Measurements from ENCODE around the gene ANKRD34C. TPM values are rescaled to one million over a fixed set of nuclear protein-coding genes. Genes with fewer than 3 reads are reported as not detected.
"Not testable (repeated sequence)": the region's sequence is repeated elsewhere in the genome, so short reads cannot be mapped to it uniquely, and the experiment has no call there.

The ANKRD34C gene
- total RNA-seq, 1 donor, result not detected

DNA sequence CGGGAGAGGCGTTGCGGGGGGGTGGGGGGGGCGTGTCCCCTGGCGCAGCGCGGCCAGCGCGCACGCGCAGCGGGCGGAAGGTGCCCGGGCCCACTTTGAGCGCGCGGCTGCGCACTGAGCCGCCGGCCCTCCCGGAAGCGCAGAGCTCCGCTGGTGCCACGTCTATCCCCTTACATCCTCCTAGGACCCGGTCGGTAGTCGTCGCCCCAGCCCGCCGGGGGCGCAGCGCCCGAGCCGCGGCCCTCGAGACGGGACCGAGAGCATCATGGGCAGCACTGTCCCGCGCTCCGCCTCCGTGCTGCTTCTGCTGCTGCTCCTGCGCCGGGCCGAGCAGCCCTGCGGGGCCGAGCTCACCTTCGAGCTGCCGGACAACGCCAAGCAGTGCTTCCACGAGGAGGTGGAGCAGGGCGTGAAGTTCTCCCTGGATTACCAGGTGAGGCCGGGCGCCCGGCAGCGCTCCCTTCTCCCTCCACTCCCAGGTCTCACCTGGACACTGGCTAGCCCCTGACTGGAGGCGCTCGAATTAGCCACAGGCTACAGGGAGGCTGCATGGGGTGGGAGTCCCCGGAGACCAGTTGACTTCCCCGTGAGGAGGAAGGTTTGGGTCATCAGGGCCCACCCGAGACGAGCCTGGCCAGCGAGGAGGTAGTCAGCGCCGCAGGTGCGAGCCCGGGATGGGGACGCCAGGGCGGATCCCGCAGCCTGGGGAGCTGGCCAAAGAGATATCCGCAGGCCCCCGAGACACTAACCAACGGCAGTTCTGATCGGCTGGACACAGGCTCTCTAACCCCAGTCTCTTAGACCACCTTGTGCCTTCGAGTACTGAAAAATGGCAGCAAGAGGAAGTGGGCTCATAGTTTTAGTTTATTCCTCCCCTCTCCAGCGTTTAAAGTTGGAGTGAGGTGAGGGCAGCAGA is 28.7 kb downstream of the ANKRD34C start, which contains the start of gene TMED3:
TMED3 (plus strand) TSS at position 128 of the 916 bp plus-strand sequence; CDS start at position 266, 138 bp downstream.
- peak; percentile 58 to 92 (median 90) for DNase-seq (ENCODE audit: low read depth in 2 of 3, low spot score in 2 of 3)

DNA sequence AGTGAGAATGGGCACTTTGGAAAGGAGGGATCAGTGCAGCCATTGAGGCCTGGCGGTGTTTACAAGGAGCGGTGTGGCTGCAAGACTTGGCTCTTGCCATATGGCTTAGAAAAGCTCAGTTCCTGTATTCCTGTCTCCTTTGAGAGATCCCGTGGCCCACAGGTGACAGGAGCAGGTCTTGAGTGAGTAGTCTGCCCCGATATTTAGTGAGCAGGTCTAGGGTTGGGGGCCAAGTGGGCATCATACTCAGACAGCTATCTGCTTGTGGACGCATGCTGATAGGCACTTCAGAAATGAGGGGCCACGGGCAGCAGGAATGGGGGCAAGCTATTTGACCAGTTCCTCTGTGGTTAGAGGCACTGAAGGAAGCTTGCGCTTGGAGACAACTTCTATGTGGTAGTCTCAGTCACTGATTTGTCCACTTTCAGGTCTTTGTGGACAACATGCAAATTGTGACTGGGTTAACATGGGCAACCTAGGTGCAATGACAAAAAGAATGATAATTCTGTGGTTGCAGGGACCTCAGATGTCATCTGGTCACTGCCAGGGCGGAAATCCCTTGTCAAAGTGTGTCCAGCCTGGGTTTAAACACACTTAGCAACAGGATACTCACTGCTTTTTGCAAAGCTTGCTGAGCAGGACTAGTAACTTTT is 29.5 kb downstream of the ANKRD34C start:
- no peak for DNase-seq (ENCODE audit: low read depth in 2 of 3, low spot score in 2 of 3)

DNA sequence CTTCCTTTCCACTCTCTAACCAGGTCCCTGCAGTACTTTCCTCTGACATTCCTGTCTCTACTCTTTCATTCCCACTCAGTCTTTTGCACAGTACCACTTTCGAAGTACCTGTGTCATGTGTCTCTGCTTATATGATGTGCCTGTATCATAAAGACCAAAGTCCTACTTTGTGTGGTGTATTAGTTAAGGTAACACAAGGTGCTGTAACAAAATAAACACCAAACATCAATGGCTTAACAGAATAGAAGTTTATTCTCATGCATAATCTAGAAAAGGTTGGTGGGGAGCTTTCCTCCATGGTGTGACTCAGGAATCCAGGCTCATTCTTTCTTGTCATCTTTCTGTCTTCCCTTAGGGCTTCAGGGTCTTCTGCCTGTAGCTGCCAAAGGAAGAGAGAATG is 31.7 kb downstream of the ANKRD34C start:
- DNase-seq (ENCODE audit: low read depth in 2 of 3, low spot score in 2 of 3), result no peak

DNA sequence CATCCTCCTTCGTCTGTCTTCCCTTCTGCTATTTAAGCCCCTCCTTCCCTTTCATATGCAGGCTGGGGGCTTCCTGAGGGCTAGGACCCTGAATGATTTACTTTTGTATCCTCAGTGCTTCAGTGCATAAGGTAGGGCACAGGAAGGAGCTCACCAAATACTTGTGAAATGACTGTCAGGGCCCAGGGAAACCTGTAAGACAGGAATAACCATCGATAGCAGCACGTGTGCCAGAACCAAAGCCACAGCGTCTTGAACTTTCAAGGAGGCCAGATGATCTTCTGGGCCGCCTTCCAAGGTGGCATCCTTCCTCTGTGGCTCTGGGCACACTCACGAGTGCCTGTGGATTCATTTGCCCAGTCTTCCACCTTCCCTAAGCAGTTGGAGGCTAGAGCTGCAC is 32.3 kb downstream of the ANKRD34C start:
- DNase-seq (ENCODE audit: low read depth in 2 of 3, low spot score in 2 of 3), result no peak

DNA sequence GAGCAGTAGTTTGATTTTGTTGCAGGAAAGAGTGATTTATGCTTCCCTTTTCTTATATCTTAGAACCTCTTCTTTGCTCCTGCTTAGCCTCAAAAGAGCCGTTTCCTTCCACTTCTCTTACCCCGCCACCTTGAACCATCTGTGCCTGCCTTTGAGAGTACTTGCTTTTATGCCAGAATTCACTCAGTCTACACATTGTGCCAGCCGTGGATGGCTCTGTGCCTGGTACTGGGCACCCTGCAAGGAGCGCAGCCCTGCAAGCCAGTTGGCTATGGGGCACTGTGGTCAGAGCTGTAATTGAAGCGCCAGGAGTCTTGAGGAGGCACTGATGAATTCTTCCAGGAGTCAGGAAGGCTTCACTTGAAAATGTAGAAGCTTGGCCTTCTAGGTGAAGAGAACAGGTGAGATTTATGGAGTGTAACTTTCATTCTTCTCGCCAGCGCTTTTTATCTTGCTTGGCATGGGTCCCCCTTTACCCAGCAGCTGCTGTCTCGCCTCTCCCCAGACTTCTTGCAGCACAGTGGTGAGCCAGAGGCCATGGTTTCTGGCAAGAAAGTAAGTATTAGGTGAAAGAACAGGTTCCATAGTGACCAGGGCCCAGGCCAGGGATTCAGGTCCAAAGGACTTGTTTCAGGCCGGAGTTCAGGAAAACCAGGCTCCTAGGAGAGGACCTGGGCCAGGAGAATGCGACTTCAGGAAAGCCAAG is 33.3 kb downstream of the ANKRD34C start:
- no peak for DNase-seq (ENCODE audit: low read depth in 2 of 3, low spot score in 2 of 3)

DNA sequence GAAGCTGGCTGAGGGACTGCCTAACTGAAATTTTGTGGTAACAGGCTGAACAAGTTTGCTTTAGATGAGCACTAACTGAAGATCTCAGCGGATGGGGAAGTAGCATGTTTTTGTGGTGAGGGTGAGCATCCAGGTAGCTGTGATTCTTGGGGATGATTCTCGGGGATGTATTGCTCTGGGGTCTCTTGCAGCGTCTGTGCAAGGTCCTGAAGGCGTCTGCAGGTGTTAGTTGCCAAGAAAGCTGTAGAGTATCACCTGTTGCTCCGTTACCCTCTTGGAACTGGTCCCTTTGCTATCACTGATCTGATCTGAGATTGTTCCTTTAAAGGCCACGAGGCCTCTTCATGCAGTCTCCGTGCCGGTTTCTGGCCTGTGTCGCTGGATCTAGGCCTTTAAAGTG is 34.3 kb downstream of the ANKRD34C start:
- no peak for DNase-seq (ENCODE audit: low read depth in 2 of 3, low spot score in 2 of 3)

DNA sequence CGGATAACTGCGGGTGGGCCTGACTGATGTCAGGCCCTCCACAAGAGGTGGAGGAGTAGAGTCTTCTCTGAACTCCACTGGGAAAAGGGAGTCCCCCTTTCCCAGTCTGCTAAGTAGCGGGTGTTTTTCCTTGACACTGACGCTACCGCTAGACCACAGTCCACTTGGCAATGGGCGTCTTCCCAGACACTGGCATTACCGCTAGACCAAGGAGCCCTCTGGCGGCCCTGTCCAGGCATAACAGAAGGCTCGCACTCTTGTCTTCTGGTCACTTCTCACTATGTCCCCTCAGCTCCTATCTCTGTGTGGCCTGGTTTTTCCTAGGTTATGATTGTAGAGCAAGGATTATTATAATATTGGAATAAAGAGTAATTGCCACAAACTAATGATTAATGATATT is 37.5 kb downstream of the ANKRD34C start:
- DNase-seq (ENCODE audit: low read depth in 2 of 3, low spot score in 2 of 3), result not testable (repeated sequence)

DNA sequence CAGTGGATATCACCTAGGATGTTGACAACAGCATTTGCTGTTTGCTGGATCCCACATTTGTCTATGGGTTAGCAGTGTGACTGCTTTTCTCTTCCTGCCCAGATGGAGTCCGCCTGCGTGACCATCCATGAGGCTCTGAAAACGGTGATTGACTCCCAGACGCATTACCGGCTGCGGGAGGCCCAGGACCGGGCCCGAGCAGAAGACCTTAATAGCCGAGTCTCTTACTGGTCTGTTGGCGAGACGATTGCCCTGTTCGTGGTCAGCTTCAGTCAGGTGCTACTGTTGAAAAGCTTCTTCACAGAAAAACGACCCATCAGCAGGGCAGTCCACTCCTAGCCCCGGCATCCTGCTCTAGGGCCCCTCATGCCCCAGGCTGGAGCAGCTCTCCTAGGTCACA is 39.4 kb downstream of the ANKRD34C start:
- DNase-seq (ENCODE audit: low read depth in 2 of 3, low spot score in 2 of 3), result no peak

DNA sequence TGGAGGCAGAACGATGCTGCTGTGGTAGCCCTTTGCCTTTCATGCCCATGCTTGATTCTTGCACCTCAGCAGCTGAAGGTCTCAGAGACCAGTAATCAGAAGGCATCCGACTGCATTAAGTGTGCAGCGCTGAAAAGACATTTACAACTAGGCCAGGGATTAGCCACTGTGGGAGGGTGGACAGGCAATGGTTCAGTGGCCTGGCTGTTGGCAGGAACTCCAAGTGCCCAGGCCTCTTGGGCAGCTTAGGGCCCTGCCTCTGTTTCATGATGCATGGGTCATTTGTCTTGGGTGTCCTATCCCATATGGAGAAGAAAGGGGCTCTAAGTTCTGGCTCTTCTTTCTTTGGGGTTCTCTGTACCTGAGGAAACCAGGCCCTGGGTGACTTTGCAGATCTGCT is 39.8 kb downstream of the ANKRD34C start:
- DNase-seq (ENCODE audit: low read depth in 2 of 3, low spot score in 2 of 3), result no peak

DNA sequence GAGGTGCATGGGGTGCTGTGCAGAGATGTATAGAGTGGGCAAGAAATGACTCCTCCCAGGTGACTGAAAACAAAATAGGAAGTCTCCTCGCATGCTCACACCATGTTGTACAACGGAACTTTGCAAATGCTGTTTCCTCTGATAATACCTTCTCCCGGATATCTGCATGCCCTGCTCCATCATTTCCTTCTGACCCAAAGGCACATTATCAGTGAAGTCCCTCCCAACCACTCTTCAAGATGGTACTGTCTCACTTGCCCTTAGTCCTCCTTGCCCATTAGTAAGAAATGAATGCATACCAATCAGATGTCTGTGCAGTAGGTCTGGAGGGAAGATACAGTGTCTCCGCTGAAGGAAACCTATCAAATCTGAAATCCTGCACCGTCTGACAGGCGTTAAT is 40.4 kb downstream of the ANKRD34C start:
- peak in 2 of 3 donors; percentile 90 to 93 for DNase-seq (ENCODE audit: low read depth in 2 of 3, low spot score in 2 of 3)

DNA sequence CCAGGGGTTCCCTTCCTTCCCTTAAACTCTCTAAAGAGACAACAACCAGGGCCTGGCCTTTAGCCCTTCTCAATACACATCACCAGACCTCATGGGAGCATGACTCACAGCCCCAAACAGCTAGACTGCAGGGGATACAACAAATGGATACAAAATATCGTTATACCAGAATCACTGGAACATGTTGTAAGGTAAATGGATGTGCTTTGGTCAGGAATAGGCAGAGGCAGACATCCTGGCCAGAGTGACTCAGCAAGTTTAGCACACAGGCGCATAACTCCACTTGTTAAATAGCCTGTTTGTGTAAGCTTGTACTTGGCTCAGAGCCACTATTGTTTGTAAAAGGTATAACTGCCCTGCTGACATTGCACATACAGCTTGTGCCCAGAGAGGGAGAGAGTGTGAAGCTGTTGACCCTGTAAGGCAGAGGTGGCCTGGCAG is 46.7 kb downstream of the ANKRD34C start:
- DNase-seq (ENCODE audit: low read depth in 2 of 3, low spot score in 2 of 3), result peak in 2 of 3 donors; percentile 26 to 32

Other genes with a start within 250 kb of the ANKRD34C start
- not detected for gene RASGRF1, start 191.9 kb upstream of the ANKRD34C start, total RNA-seq
- gene TMED3, start 28.4 kb downstream of the ANKRD34C start, total RNA-seq, result 131 TPM
- 0.27 TPM for gene MINAR1, start 149.6 kb downstream of the ANKRD34C start, total RNA-seq